ENCODE results near the gene ERICH6B.
"Not testable (repeated sequence)": the region's sequence is repeated elsewhere in the genome, so short reads cannot be mapped to it uniquely, and the experiment has no call there.

Gene ERICH6B

GRCh38 chr13:45615501-45616101 is at the start of gene ERICH6B:
TSS of gene ERICH6B (minus strand) at chr13:45615739. CDS start at chr13:45597005, 18,734 bp downstream.
- no peak for DNase-seq (ENCODE audit: low read depth)

DNA sequence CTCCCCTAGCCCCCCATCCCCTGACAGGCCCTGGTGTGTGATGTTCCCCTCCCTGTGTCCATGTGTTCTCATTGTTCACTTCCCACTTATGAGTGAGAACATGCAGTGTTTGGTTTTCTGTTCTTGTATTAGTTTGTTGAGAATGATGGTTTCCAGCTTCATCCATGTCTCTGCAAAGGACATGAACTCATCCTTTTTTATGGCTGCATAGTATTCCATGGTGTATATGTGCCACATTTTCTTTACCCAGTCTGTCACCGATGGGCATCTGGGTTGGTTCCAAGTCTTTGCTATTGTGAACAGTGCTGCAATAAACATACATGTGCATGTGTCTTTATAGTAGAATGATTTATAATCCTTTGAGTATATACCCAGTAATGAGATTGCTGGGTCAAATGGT is 47.4 kb upstream of the ERICH6B start:
- DNase-seq (ENCODE audit: low read depth), result not testable (repeated sequence)

GRCh38 chr13:45662162-45662561 is 46.6 kb upstream of the ERICH6B start:
- no peak for DNase-seq (ENCODE audit: low read depth)

GRCh38 chr13:45660458-45660857 is 44.9 kb upstream of the ERICH6B start:
- not testable (repeated sequence) for DNase-seq (ENCODE audit: low read depth)

DNA sequence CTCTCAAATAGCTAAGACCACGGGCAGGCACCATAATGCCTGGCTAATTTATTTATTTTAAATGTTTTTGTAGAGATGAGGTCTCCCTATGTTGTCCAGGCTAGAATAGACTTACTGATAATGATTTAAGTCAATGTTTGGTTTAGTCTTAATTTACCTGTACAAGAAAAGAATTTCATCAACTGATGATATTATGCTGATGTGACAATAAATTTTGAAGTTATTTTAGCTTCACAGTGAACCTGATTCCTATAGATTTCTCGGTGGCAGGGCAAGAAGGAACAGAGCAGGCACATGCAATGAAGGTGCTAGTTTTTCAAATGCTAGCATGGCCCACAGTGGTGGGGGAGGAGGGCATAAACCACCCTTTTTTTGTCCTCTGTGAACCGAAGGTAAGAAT is 44.0 kb upstream of the ERICH6B start:
- DNase-seq (ENCODE audit: low read depth), result no peak

DNA sequence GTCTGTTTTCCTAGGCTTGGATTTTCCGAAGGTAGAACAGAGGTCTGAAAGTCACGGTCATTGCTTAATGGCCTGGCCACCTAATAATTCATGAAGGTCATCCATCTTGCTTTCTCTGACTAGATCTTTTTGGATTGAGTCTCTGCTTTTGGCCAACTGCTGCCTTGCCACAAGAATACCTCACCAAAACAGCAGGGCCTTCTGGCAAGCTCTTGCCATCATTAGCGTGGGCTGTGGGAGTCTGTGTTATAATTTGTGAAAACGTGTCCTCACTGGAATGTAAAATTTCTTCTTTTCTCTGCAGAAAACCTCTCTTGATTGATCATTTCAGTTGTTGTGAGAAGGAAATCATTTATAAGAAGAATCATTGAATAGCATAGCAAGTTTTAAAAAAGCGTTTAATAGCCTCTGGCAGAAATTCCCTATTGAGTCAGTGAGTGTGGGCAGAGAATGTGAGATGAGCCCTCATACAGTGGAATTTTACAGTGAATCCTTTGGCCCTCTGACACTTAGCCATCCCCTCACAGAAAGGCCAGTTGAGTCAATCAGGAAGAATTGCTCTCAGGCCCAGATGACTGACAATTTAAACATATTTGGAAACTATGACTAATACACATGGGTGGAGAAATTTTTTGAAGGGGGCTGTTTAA is 43.2 kb upstream of the ERICH6B start:
- DNase-seq (ENCODE audit: low read depth), result peak; percentile 72

DNA sequence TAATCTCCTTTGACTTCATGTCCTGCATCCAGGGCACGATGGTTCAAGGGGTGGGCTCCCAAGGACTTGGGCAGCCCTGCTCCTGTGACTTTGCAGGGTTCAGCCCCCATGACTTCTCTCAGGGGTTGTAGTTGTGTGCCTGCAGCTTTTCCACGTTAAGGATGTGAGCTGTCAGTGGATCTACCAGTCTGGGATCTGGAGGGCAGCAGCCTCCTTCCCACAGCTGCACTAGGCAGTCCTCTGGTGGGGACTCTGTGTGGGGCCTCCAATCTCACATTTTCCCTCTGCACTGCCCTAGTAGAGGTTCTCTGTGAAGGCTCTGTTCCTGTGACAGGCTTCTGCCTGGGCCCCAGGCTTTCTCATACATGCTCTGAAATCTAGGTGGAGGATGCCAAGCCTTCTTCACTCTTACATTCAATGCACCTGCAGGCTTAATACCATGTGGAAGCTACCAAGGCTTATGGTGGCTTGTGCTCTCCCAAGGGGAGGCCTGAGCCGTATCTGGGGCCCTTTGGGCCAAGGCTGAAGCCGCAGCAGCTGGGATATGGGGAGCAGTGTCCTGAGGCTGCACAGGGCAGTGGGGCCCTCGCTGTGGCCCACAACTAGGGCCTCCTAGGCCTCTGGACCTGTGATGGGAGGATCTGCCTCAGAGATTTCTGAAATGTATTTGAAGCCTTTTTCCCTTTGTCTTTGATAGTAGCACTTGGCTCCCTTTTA is 39.3 kb upstream of the ERICH6B start:
- DNase-seq (ENCODE audit: low read depth), result no peak

GRCh38 chr13:45645263-45645662 is 29.7 kb upstream of the ERICH6B start:
- DNase-seq (ENCODE audit: low read depth), result not testable (repeated sequence)

DNA sequence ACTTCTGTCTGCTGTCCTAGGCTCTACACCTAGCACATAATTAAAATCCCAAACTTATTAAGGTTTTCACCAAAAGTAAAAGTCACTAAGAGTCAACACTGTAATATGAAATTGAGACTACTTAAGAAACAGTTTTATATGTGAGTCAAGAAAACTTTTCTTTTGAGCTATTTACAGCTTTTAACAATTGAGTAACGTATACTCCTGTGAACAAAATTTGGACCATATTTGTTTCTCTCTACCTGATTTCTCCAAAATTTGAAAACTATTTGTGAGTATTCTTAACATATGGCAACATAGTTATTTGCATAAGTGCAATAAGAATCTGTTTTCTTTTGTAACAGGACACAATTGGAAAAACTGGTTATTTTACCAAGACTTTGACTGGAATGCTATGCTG is 26.6 kb upstream of the ERICH6B start:
- DNase-seq (ENCODE audit: low read depth), result not testable (repeated sequence)

DNA sequence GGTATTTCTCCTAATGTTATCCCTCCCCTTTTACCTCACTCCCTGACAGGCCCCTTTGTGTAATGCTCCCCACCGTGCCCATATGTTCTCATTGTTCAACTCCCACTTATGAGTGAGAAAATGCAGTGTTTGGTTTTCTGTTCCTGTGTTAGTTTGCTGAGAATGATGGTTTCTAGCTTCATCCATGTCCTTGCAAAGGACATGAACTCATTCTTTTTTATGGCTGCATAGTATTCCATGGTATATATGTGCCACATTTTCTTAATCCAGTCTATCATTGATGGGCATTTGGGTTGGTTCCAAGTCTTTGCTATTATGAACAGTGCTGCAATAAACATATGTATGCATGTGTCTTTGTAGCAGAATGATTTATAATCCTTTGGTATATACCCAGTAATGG is 19.8 kb upstream of the ERICH6B start:
- not testable (repeated sequence) for DNase-seq (ENCODE audit: low read depth)

- no peak for DNase-seq (ENCODE audit: low read depth)
These were observed 15.3 kb upstream of the ERICH6B start for GRCh38 chr13:45630791-45631190.

- no peak for DNase-seq (ENCODE audit: low read depth)
These were observed 14.4 kb upstream of the ERICH6B start for GRCh38 chr13:45629940-45630339.

DNA sequence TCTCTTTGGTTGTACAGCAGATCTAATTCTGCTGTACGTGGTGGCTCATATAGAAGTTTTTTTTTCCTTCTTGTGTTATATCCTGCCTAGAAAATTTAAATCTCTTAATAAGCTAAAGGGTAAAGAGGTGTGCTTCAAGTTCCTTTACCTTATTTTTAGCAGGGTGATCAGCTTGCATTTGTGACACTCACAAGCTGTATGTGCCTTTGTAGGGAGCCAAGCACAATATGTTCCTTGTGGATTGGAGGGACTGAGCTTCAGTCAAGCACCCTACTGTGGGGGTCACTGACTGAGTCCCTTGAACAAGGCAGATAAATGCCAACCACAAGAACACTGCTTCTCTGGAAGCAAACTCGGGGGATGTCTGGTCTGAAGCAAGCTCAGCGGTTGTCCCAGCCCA is 12.6 kb upstream of the ERICH6B start:
- DNase-seq (ENCODE audit: low read depth), result no peak

DNA sequence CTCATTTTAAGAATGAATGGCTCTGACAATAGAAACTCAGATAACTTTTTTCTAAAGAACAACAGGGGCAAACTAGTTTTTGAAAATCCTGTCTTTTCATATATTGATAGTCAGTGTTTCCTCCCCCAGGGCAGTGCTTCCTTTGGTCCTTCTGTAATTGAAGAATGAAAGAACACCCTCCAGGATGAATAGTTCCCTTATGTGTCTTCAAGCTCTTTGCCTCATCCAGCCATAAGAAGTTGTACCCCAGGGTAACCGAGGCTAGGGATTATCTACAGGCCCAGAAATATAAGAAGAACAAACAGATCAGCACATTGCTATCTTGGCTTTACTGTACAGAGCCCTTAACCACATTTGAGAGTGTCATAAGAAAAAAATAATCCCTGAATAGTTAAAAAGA is 12.1 kb upstream of the ERICH6B start:
- DNase-seq (ENCODE audit: low read depth), result no peak

DNA sequence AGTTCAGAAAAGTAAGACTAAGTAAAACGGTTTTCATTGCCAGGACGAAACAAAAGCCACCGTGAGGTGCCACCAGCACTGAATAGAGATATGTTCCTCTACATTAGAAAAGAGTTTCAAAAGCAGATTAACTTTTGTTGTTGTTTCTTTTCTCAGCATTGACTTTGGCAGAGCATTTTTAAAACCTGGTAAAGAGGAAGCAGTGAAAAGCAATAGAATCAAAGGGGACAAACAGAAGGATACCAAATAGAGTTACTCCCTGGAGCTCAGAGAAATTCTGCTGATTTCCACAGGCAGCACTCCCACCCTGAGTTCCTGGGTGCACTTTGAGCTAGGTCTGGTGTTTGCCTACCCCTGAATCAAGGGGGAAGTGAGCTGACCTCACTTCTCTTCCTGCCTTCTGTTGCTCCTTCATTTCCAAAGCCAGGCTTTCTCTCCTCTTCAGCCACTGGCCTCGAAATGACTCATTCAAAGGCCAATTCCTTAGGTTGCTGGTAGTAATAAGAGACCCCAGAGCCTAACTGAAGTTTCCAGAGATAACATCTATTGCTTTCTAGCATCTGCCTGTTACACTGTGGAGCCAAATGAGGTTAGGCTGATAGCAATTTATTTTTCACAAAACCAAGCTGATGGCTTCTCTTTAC is 11.3 kb upstream of the ERICH6B start:
- no peak for DNase-seq (ENCODE audit: low read depth)

GRCh38 chr13:45623516-45624090 is 8.1 kb upstream of the ERICH6B start:
- no peak for DNase-seq (ENCODE audit: low read depth)

DNA sequence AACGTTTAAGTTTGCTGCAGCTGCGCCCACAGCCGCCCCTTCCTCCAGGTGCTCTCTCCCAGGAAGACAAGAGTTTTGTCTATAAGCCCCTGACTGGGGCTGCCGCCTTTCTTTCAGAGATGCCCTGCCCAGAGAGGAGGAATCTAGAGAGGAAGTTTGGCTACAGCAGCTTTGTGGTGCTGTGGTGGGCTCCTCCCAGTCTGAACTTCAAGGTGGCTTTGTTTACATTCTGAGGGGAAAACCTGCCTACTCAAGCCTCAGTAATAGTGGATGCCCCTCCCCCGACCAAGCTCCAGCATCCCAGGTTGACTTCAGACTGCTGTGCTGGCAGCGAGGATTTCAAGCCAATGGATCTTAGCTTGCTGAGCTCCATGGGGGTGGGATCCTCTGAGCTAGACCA is 6.4 kb upstream of the ERICH6B start:
- no peak for DNase-seq (ENCODE audit: low read depth)

DNA sequence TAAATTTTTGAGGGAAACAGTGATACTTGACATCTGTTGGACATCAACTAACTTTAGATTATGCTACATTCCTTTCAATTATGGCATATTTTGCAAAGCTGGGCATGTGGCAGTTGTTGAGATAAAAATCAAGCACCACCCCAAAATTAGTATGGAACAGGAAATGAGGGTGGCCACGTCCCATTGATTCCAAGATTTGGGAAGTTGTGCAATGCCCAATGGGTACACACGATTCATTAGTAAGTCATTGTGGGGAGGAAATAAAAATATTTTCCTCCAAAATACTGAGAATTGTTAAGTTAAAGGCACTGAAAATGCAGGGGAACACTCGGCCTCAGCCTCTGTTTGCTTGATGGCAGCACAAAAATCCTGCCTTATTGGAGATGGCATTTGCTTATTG is 7.6 kb downstream of the ERICH6B start:
- no peak for DNase-seq (ENCODE audit: low read depth)

DNA sequence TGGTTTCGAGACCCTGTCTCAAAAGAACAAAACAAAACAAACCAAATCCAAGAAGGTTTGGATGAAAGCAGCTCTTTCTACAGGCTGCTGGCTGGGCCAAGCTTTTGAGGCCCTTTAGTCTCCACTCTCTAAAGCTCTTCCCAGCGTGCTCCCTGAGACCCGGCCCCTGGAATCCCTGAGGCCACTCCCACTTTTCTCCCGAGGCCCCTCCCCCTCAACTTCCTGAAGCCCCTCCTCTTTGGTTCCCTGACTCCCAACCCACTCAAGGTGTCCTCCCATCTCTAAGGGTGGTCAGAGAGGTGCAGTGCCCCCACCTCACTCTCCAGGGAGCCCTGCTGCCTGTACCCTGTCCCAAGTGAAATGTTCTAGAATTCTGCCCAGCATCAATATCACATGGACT is 10.6 kb downstream of the ERICH6B start:
- DNase-seq (ENCODE audit: low read depth), result no peak

- no peak for DNase-seq (ENCODE audit: low read depth)
These were observed 12.2 kb downstream of the ERICH6B start for GRCh38 chr13:45603338-45603737.

GRCh38 chr13:45602183-45603170 is 13.1 kb downstream of the ERICH6B start:
- no peak for DNase-seq (ENCODE audit: low read depth)

Data from GM04503 (cell line).